Activated naive CD4-positive, alpha-beta T cell (primary cell): ENCODE results near the gene S100Z.
"Not testable (repeated sequence)": the region's sequence is repeated elsewhere in the genome, so short reads cannot be mapped to it uniquely, and the experiment has no call there.

Experiments
- DNase-seq, 4 experiments: peaks; one replicate each; lab custom pipeline; 2025; lab: John Stamatoyannopoulos, UW

The S100Z gene

GRCh38 chr5:76849419-76850291 lies at the start of gene S100Z:
TSS of gene S100Z (plus strand) at chr5:76850014. CDS start at chr5:76875360, 25,346 bp downstream.
- DNase-seq, result peak in 1 of 4 experiments; percentile 6

DNA sequence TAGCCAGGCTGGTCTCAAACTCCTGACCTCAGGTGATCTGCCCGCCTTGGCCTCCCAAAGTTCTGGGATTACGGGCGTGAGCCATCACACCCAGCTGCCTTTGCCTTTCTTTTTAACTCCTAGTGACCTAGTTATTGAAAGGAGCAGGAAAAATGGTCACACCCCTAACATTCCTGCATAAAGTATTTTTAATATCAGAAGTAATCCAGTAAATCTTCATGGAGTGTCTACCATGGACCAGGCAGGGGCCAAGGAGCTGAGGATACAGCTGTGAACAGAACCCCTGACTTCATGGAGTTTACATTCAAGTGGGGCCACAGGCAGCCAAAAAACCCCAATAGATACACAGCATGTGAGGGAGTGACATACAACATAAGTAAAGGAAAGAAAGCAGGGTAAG lies 49.2 kb upstream of the S100Z start:
- no peak for DNase-seq

GRCh38 chr5:76801159-76801802 lies 48.5 kb upstream of the S100Z start:
- DNase-seq, result no peak

- no peak for DNase-seq
Measured at GRCh38 chr5:76801803-76802195, 48.0 kb upstream of the S100Z start.

DNA sequence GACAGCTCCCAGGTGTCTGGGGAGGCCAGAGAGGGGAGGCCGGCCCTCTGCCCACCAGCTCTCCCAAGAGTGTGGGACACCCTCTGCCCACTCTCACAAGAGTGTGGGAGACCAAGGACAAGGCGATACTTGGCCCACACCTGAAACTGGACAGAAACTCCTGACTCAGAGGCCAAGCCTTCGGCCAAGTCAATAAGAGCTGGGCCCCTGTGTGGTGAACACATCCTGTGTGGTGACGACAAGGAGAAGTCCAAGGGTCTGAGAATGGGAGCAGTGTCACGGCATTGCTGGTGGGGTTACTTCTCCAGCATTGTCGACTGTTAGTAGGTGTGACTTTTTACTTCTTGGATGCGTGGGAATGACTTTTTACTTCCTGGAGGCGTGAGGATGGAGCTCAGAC lies 45.5 kb upstream of the S100Z start:
- no peak for DNase-seq

DNA sequence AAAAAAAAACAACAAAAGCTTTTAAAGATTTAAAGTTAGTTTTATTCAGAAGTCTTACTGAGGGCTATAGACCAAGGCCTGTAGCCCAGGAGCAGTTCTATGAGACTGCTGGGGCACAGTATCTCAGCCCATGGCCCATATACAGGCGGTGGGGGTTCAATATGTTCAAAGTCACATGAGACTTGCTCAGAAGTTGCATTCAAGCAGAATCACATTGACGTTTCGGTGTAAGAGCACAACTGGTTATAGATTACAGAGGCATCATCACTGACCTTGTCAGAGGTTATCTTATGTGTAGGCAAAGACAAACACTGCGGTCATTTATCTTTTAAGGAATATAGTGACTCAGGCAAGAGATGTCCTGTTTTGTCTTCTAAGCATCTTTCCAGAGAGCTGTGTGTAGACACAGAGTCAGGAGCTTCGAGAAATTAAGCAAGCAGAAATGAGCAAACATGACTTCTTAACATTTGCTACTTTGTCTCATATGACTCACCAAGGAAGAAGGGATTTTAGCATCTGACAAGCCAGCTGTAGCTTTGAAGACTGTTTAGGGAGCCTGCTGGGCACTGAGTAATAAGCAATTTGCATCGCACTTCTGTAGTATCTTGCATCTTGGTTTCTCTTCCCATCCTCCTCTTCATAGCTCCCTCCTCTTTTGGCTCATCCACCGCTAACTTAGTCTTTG lies 43.9 kb upstream of the S100Z start:
- DNase-seq, result no peak

DNA sequence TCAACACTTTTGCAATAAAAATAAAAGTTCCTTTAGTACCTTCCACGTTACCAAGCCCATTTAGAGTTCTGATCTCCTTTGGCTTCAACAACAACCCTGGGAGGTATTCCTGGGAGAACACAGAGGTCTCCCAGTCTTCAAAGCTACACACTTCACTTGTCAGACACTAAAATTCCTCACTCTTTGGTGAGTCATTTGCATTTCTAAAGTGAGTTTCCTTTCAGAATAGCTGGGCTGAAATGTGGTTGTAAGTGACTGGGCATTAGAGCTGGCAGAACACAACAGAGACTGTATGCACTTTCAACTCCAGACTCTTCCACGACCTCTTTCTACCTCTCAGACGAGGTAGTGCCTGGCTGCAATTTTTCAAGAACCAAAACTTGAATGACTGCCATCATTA lies 42.5 kb upstream of the S100Z start:
- DNase-seq, result no peak

GRCh38 chr5:76808141-76808691 lies 41.6 kb upstream of the S100Z start:
- DNase-seq, result no peak

GRCh38 chr5:76809141-76809540 lies 40.7 kb upstream of the S100Z start:
- no peak for DNase-seq

- DNase-seq, result no peak
Measured at GRCh38 chr5:76810236-76810635, 39.6 kb upstream of the S100Z start.

GRCh38 chr5:76811214-76811613 lies 38.6 kb upstream of the S100Z start:
- no peak for DNase-seq

DNA sequence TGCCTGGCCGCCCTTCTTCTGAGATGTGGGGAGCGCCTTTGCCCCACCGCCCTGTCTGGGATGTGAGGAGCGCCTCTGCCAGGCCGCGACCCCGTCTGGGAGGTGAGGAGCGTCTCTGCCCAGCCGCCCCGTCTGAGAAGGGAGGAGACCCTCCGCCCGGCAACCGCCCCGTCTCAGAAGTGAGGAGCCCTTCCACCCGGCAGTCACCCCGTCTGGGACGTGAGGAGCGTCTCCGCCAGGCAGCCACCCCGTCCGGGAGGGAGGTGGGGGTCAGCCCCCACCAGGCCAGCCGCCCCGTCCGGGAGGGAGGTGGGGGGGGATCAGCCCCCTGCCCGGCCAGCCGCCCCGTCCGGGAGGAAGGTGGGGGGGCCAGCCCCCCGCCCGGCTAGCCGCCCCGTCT lies 37.6 kb upstream of the S100Z start:
- not testable (repeated sequence) for DNase-seq

GRCh38 chr5:76813982-76814562 lies 35.7 kb upstream of the S100Z start:
- DNase-seq, result no peak

DNA sequence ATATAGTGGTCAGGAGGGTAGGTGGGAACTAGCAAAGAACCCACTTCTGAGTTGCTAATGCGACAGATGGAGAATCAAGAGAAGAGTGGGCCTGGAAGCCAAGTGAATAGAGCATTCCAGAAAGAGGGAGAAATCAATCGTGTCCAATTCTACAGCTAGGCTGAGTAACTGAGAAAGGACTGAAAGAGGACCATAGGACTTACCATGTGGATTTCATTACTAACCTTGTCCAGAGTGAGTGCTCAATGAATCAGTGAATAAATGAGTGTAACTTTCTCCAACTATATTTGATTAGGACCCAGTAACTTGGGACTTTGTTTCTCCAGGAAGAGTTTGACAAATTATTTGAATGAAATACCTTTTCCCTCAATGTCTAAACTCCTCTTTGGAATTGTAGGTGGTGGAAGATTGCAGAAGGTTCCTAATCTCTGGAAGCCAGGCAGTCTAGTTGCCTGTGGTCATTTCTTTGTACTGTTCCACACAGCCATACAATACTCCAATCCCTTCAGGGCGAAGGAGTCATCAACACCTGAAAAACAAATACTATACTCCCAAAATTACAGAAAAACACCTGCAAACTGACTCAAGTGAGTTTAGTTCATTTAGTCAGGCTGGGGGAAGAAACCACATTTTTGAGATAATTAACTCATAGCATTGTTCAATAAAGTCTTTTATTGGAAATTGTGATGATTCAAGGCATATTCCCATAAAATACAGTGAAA lies 33.5 kb upstream of the S100Z start:
- DNase-seq, result no peak

DNA sequence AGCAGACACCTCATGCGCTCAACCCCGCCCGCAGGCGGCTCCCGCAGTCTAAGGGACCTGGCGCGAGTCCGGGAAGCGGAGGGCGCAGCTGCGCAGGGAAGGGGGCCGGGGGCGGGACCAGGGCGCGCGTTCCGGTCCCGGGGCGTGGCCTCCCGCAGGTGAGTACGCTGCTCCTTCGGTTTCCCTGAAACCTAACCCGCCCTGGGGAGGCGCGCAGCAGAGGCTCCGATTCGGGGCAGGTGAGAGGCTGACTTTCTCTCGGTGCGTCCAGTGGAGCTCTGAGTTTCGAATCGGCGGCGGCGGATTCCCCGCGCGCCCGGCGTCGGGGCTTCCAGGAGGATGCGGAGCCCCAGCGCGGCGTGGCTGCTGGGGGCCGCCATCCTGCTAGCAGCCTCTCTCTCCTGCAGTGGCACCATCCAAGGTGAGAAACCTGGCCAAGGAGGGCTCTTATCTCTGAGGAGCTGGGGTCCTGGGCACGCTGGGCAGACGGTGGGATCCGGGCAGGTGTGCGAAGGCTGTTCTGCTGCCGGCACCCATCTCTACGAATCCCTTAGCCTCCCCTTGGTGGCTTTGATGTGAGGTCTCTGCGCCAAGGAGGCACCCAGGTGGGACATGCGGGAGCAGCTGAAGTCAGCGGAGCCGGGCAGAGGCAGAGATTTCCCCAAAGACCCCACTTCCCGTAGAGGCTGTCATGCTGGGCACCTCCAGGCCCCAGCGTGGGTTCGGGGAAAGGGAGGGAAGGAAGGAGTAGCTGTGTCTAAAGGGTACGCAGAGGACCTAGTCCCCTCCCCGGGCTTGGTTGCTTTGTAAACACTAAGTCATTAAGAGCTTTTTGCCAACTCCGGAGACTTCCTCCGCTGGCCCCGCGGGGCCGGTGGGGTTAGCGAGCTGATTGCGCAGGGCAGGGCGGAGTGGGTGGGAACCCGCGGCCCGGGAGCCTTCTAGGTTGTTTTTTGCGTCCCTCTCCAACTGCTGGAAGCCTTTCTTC lies 30.7 kb upstream of the S100Z start, which contains the start of gene F2RL1:
TSS of gene F2RL1 (plus strand) at position 187 of the 988 bp plus-strand sequence. CDS start at position 340, 153 bp downstream.
- DNase-seq, result peak in 3 of 4 experiments; percentile 5 to 47 (median 10)

- DNase-seq, result no peak
Measured at GRCh38 chr5:76819851-76820525, 29.8 kb upstream of the S100Z start.

GRCh38 chr5:76820526-76820890 lies 29.3 kb upstream of the S100Z start:
- no peak for DNase-seq

DNA sequence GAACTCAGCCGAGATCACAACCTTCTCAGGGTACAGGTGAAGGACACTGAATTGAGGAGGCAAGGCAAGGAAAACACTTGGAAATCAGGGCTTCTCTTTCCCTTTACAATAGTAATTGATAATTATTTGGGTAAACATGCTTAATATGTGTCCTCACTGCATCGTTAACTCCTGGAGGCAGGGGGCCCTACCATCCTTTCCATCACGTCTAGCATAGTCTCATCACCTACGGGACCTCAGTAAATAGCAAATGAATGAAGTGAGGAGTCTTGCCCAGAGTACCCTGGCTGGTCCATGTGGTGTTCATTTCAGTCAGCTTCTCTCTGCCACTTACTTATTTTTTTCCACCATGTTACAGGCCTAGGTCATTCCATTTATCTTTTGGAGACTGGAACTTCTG lies 28.7 kb upstream of the S100Z start:
- no peak for DNase-seq

DNA sequence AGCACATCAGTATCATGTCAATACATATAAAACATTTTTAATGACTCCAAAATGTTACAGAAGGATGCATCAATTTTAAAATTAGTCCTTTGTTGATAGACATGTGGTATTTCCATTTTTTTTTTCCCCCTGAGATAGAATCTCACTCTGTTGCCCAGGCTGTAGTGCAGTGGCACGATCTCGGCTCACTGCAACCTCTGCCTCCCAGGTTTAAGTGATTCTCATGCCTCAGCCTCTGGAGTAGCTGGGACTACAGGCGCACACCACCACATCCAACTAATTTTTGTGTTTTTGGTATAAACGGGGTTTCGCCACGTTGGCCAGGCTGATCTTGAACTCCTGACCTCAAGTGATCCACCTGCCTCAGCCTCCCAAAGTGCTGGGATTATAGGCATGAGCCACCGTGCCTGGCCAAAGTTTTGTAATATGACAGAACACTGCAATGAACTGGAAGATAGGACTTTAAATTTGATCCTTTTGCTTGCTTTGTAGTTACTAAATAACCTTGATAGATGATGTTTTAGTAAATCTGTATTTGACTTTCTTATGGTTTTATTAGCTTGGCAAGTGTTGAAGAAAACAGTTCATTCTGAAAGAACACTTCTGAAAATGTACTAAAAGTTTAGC lies 27.6 kb upstream of the S100Z start:
- not testable (repeated sequence) for DNase-seq
